SK-N-SH (cell line): ENCODE data around the gene PDE11A. TPM values are rescaled to one million over a fixed set of nuclear protein-coding genes. Genes with fewer than 3 reads are reported as not detected.

Experiments used
- CTCF ChIA-PET: fragments of 300-600, 350-600 bp; formaldehyde crosslinking; extraction: SDS; loops from one replicate; lab custom pipeline; 2021; lab: Yijun Ruan, JAX
- POLR2A ChIA-PET: fragments of 350-600 bp; sonication (Branson Sonifier 250); formaldehyde crosslinking; extraction: SDS; loops from one replicate; lab custom pipeline; 2020; ENCODE audit warnings: antibody characterized with exemption, inconsistent platforms; lab: Yijun Ruan, JAX
- DNase-seq: peaks from one replicate; pipeline ENCODE4 v3.0.0; 2012
- H2AFZ ChIP-seq: fragments of 200-600 bp; sonication (generic); 2 replicates; pipeline ENCODE4 v1.8.1; 2016; ENCODE audit warnings: antibody characterized with exemption, mild to moderate bottlenecking, low read depth
- H3F3A ChIP-seq: fragments of 200-600 bp; sonication (generic); replicated peaks from 2 replicates; pipeline ENCODE3; 2016; ENCODE audit warnings: antibody characterized with exemption, mild to moderate bottlenecking; ENCODE audit not compliant: insufficient read depth
- H3K27ac ChIP-seq, 2 experiments: fragments of 200-500 bp in 1 of 2; fragments of 200-600 bp in 1 of 2; sonication (Bioruptor generic) in 1 of 2; sonication (generic), shearing (Covaris generic) in 1 of 2; 2 replicates each; pipeline versions ENCODE4 v1.5.1 to v1.6.1; 2014 to 2016; ENCODE audit warnings: low read depth in 2 of 2, inconsistent platforms in 1 of 2, low read length in 1 of 2, mild to moderate bottlenecking in 1 of 2, mixed read lengths in 1 of 2
- H3K27me3 ChIP-seq: fragments of 200-600 bp; sonication (generic), shearing (Covaris generic); 2 replicates; pipeline ENCODE4 v1.6.1; 2016; ENCODE audit warnings: mixed run types; ENCODE audit not compliant: insufficient read depth
- H3K36me3 ChIP-seq, 2 experiments: fragments of 200-500 bp in 1 of 2; fragments of 200-600 bp in 1 of 2; sonication (Bioruptor generic) in 1 of 2; sonication (generic) in 1 of 2; replicated peaks in 1 of 2; 2 replicates each; pipeline versions ENCODE3 to v1.5.1; 2014 to 2016; ENCODE audit warnings: low read length in 1 of 2, mild to moderate bottlenecking in 1 of 2; ENCODE audit not compliant: insufficient read depth in 2 of 2, control insufficient read depth in 1 of 2
- H3K4me1 ChIP-seq, 2 experiments: fragments of 200-500 bp in 1 of 2; fragments of 200-600 bp in 1 of 2; sonication (Bioruptor generic) in 1 of 2; sonication (generic), shearing (Covaris generic) in 1 of 2; 2 replicates each; pipeline versions ENCODE4 v1.5.1 to v1.6.1; 2014 to 2016; ENCODE audit warnings: low read depth in 1 of 2, low read length in 1 of 2, mixed run types in 1 of 2; ENCODE audit not compliant: insufficient read depth in 2 of 2, control insufficient read depth in 1 of 2
- H3K4me2 ChIP-seq: fragments of 200-600 bp; sonication (generic), shearing (Covaris generic); 2 replicates; pipeline ENCODE4 v1.6.1; 2017; ENCODE audit warnings: mixed run types
- H3K4me3 ChIP-seq, 2 experiments: fragments of 200-500 bp in 1 of 2; fragments of 200-600 bp in 1 of 2; sonication (Bioruptor generic) in 1 of 2; sonication (generic), shearing (Covaris generic) in 1 of 2; 2 replicates each; pipeline versions ENCODE4 v1.5.1 to v1.8.1; 2014 to 2016; ENCODE audit warnings: low read depth in 2 of 2, inconsistent platforms in 1 of 2, low read length in 1 of 2, mild to moderate bottlenecking in 1 of 2, mixed read lengths in 1 of 2, moderate library complexity in 1 of 2
- H3K79me2 ChIP-seq: fragments of 200-600 bp; sonication (generic); 2 replicates; pipeline ENCODE4 v1.8.1; 2017; ENCODE audit warnings: mild to moderate bottlenecking; ENCODE audit not compliant: insufficient read depth
- H3K9ac ChIP-seq: fragments of 200-600 bp; sonication (generic); 2 replicates; pipeline ENCODE4 v1.6.1; 2017; ENCODE audit warnings: mixed run types
- H3K9me2 ChIP-seq: fragments of 200-600 bp; sonication (generic); 2 replicates; pipeline ENCODE4 v1.6.1; 2017; ENCODE audit warnings: mixed run types
- H3K9me3 ChIP-seq: fragments of 200-600 bp; sonication (generic); 2 replicates; pipeline ENCODE4 v1.6.1; 2017; ENCODE audit warnings: mixed run types, mild to moderate bottlenecking, moderate library complexity
- H4K20me1 ChIP-seq: fragments of 200-600 bp; sonication (generic); 2 replicates; pipeline ENCODE4 v1.6.1; 2017; ENCODE audit warnings: mild to moderate bottlenecking, mixed run types; ENCODE audit not compliant: insufficient read depth
- CHD2 ChIP-seq: fragments of 150-350 bp; IDR thresholded peaks from 2 replicates; pipeline ENCODE4 v1.6.1; 2018; ENCODE audit warnings: low read length; ENCODE audit not compliant: partially characterized antibody
- ELF1 ChIP-seq: IDR thresholded peaks from 2 replicates; pipeline ENCODE4 v1.4.0; 2012
- EP300 ChIP-seq, 2 experiments: IDR thresholded peaks; 2 replicates each; pipeline versions ENCODE4 v1.4.0 to v1.6.1; 2012; ENCODE audit warnings: borderline replicate concordance in 1 of 2, low read depth in 1 of 2, low read length in 1 of 2
- GABPA ChIP-seq: IDR thresholded peaks from 2 replicates; pipeline ENCODE4 v1.4.0; 2012; ENCODE audit warnings: low read depth, mild to moderate bottlenecking
- MEF2A ChIP-seq: IDR thresholded peaks from 2 replicates; pipeline ENCODE4 v1.4.0; 2012; ENCODE audit warnings: low read depth, borderline replicate concordance
- MXI1 ChIP-seq: IDR thresholded peaks from 2 replicates; pipeline ENCODE4 v1.6.1; 2012; ENCODE audit warnings: mild to moderate bottlenecking, low read depth, low read length, improper control_type of control experiment
- NFIC ChIP-seq: IDR thresholded peaks from 2 replicates; pipeline ENCODE4 v1.4.0; 2012; ENCODE audit warnings: borderline replicate concordance
- NRF1 ChIP-seq: IDR thresholded peaks from 2 replicates; pipeline ENCODE4 v1.6.1; 2012; ENCODE audit warnings: low read depth, mild to moderate bottlenecking, low read length
- RCOR1 ChIP-seq: fragments of 150-350 bp; IDR thresholded peaks from 2 replicates; pipeline ENCODE4 v1.6.1; 2017; ENCODE audit warnings: antibody characterized with exemption, low read length
- RFX5 ChIP-seq: IDR thresholded peaks from 2 replicates; pipeline ENCODE4 v1.6.1; 2012; ENCODE audit warnings: mild to moderate bottlenecking, improper control_type of control experiment, low read length
- RXRA ChIP-seq: IDR thresholded peaks from 2 replicates; pipeline ENCODE4 v1.4.0; 2012; ENCODE audit warnings: low read depth, mild to moderate bottlenecking, borderline replicate concordance
- SMC3 ChIP-seq: IDR thresholded peaks from 2 replicates; pipeline ENCODE4 v1.6.1; 2012; ENCODE audit warnings: low read depth, low read length, improper control_type of control experiment
- TAF1 ChIP-seq: IDR thresholded peaks from 2 replicates; pipeline ENCODE4 v1.6.1; 2012; ENCODE audit warnings: low read depth, mild to moderate bottlenecking, low read length, moderate library complexity, borderline replicate concordance
- WGBS: methylation state at CpG from one replicate; pipeline ENCODE4 v1.1.6; 2017; ENCODE audit warnings: low lambda C conversion rate; 5-methylcytosine and 5-hydroxymethylcytosine counted together
- polyA plus RNA-seq, 3 experiments: library from polyadenylated mRNA; depleted of rRNA; stranded (reverse); fragments of >200 nt; gene quantifications; 2 replicates each; pipeline ENCODE4 v1.2.3, GENCODE V29; 2012
- TF ChIP-seq, protein P1 (sequence below): fragments of 200-600 bp; sonication (generic); IDR thresholded peaks from 2 replicates; pipeline ENCODE4 v1.6.1; 2017; ENCODE audit warnings: antibody characterized with exemption, mild to moderate bottlenecking, moderate library complexity
- TF ChIP-seq, protein P2 (sequence below): IDR thresholded peaks from 2 replicates; pipeline ENCODE4 v1.4.0; 2012; ENCODE audit warnings: low read depth
- TF ChIP-seq, protein P3 (sequence below): IDR thresholded peaks from 2 replicates; pipeline ENCODE4 v1.4.0; 2012; ENCODE audit warnings: low read depth, borderline replicate concordance

Gene PDE11A
- polyA plus RNA-seq, 1 of the 3 experiments (the other 2 are of a cell fraction), result 0.10 TPM

DNA sequence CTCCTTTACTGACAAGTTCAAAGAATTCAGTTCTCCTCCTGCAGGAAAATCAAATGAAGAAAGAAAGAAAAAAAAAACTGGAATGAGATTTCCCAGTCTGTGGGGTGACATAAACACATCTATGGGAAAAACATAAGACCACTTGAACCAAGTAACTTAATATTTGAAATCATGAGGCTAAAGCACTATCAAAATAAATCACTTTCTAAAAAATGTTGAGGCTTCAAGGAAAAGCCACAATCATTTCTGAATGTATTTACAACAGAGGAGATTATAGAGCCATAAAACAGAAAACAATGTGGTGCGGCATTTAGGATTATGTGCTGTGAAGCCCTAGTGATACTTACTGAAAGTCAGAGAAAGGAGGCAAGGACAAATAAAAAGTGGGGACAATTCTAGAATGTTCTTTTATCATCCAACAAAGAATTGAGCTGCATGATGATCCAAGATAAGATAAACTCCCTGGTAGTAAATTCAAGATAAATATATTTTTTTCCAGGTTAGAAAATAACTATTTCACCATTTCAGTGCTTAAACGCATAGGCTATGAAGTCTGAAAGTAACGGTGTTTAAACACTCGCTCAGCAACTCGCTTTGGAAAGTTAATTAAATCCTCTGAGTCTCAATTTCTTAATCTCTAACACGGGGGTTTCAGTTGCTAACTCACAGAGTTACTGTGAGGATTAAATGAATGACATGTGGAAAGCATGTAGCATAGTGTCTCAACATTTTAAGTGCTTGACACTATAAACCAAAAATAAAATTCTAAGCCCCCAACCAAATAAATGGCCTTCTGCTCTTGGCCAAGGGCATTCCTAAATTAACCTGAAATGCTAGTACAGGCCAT lies 391.5 kb downstream of the PDE11A start:
- CTCF ChIA-PET, result interaction anchor here (0.7 kb wide), 1 partner anchor 11 kb away, joined by 3 read pairs; no protein-coding TSS in a partner anchor

More for the DNA sequence above, 391.5 kb downstream of the PDE11A start:
- Histone ChIP-seq H2AFZ (no peak overlapping the region), H3K9ac (no peak overlapping the region), H3K79me2 (no peaks in the 10 kb centered on the region), H3K4me2 (no peak overlapping the region), H4K20me1 (no peaks in the 10 kb centered on the region), H3F3A (no peaks in the 10 kb centered on the region), H3K27me3 (no peaks in the 10 kb centered on the region), H3K9me3 (no peaks in the 10 kb centered on the region), H3K4me1 (peaks cover 0 to 8% of the 10 kb centered on the region in 2 experiments; a peak in 2 of 4 replicates), H3K27ac (no peak overlapping the region), H3K4me3 (no peak overlapping the region), H3K36me3 (no peaks in the 10 kb centered on the region), H3K9me2 (no peaks in the 10 kb centered on the region)
- 68% methylated on average over 6 of the region's 6 CpGs for WGBS
- POLR2A ChIA-PET, result no interaction called here
- TF ChIP-seq MEF2A, result no peak
- TF ChIP-seq, protein P1, sequence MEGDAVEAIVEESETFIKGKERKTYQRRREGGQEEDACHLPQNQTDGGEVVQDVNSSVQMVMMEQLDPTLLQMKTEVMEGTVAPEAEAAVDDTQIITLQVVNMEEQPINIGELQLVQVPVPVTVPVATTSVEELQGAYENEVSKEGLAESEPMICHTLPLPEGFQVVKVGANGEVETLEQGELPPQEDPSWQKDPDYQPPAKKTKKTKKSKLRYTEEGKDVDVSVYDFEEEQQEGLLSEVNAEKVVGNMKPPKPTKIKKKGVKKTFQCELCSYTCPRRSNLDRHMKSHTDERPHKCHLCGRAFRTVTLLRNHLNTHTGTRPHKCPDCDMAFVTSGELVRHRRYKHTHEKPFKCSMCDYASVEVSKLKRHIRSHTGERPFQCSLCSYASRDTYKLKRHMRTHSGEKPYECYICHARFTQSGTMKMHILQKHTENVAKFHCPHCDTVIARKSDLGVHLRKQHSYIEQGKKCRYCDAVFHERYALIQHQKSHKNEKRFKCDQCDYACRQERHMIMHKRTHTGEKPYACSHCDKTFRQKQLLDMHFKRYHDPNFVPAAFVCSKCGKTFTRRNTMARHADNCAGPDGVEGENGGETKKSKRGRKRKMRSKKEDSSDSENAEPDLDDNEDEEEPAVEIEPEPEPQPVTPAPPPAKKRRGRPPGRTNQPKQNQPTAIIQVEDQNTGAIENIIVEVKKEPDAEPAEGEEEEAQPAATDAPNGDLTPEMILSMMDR, result no peak
- no peak for TF ChIP-seq MXI1
- TF ChIP-seq GABPA, result no peak
- no peak for TF ChIP-seq RFX5
- TF ChIP-seq RCOR1, result no peak
- no peak for TF ChIP-seq RXRA
- no peak for TF ChIP-seq EP300 (IDR thresholded peaks at IDR 0.05; ENCODE audit: borderline replicate concordance in 1 of 2, low read depth in 1 of 2, low read length in 1 of 2)
- TF ChIP-seq CHD2, result no peak
- TF ChIP-seq, protein P2, sequence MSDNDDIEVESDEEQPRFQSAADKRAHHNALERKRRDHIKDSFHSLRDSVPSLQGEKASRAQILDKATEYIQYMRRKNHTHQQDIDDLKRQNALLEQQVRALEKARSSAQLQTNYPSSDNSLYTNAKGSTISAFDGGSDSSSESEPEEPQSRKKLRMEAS, result no peak
- no peak for TF ChIP-seq NRF1
- no peak for TF ChIP-seq SMC3
- no peak for TF ChIP-seq ELF1
- TF ChIP-seq, protein P3, sequence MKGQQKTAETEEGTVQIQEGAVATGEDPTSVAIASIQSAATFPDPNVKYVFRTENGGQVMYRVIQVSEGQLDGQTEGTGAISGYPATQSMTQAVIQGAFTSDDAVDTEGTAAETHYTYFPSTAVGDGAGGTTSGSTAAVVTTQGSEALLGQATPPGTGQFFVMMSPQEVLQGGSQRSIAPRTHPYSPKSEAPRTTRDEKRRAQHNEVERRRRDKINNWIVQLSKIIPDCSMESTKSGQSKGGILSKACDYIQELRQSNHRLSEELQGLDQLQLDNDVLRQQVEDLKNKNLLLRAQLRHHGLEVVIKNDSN, result no peak
- TF ChIP-seq NFIC, result no peak
- no peak for TF ChIP-seq TAF1
- DNase-seq, result no peak
